Choroid plexus epithelial cell (primary cell): ENCODE measurements around the gene ATL3.

Experiments used
- DNase-seq: peaks from one replicate; pipeline ENCODE4 v3.0.0-alpha.2; 2010; ENCODE audit warnings: low read depth
- H3K4me3 ChIP-seq: 2 replicates; pipeline ENCODE4 v1.5.1; 2011; ENCODE audit warnings: low read depth, mild to moderate bottlenecking, control low read depth, low read length, moderate library complexity
- CTCF ChIP-seq: conservative IDR thresholded peaks from 2 replicates; pipeline ENCODE4 v1.5.1; 2011; ENCODE audit warnings: low read depth, mild to moderate bottlenecking, control low read depth, inconsistent platforms, low read length, moderate library complexity

The ATL3 gene

GRCh38 chr11:63711838-63712237 is 40.7 kb upstream of the ATL3 start:
- TF ChIP-seq CTCF = no peak
- DNase-seq = no peak
- no peak overlapping the region for H3K4me3 ChIP-seq

- TF ChIP-seq CTCF = peak; percentile 52
- H3K4me3 ChIP-seq = no peak overlapping the region
- peak; percentile 88 for DNase-seq
Observed at GRCh38 chr11:63710476-63711217, 39.5 kb upstream of the ATL3 start.

GRCh38 chr11:63709336-63709884 is 38.2 kb upstream of the ATL3 start:
- no peak for TF ChIP-seq CTCF
- no peak for DNase-seq
- H3K4me3 ChIP-seq = no peak overlapping the region

- no peak for DNase-seq
- no peak overlapping the region for H3K4me3 ChIP-seq
- TF ChIP-seq CTCF = no peak
Observed at GRCh38 chr11:63708764-63709163, 37.6 kb upstream of the ATL3 start.

GRCh38 chr11:63705526-63705925 is 34.4 kb upstream of the ATL3 start:
- TF ChIP-seq CTCF = no peak
- no peak for DNase-seq
- no peak overlapping the region for H3K4me3 ChIP-seq

GRCh38 chr11:63699896-63700295 is 28.7 kb upstream of the ATL3 start:
- no peak for DNase-seq

More at GRCh38 chr11:63699896-63700295, 28.7 kb upstream of the ATL3 start:
- H3K4me3 ChIP-seq = no peak overlapping the region
- no peak for TF ChIP-seq CTCF
